Transverse colon (tissue), 4 donors: Measurements from ENCODE around the gene ZNF77. TPM values are rescaled to one million over a fixed set of nuclear protein-coding genes. Genes with fewer than 3 reads are reported as not detected.
"Not testable (repeated sequence)": the region's sequence is repeated elsewhere in the genome, so short reads cannot be mapped to it uniquely, and the experiment has no call there.

Experiments used
- DNase-seq: peaks from one replicate; pipeline ENCODE4 v3.0.0-alpha.2; 2019
- H3K27ac ChIP-seq, 4 donors: fragments of 200-600 bp; sonication (generic); 2 replicates each; pipeline ENCODE4 v1.5.1; 2016 to 2018; ENCODE audit warnings: inconsistent platforms in 4 of 4
- H3K27me3 ChIP-seq: fragments of 200-600 bp; sonication (generic); 2 replicates; pipeline ENCODE4 v1.5.1; 2017; ENCODE audit warnings: inconsistent platforms
- H3K36me3 ChIP-seq, 4 donors: fragments of 200-600 bp; sonication (generic); 2 replicates each; pipeline ENCODE4 v1.5.1; 2017 to 2019; ENCODE audit warnings: inconsistent platforms in 4 of 4
- H3K4me1 ChIP-seq, 4 donors: fragments of 200-600 bp; sonication (generic); 2 replicates each; pipeline ENCODE4 v1.5.1; 2017 to 2020; ENCODE audit warnings: inconsistent platforms in 4 of 4
- H3K4me3 ChIP-seq, 4 donors: fragments of 200-600 bp; sonication (generic); 1 replicate in 1 of 4; 2 replicates in 3 of 4; pipeline versions ENCODE4 v1.5.1 to v1.6.1; 2017 to 2019; ENCODE audit warnings: inconsistent platforms in 4 of 4
- H3K9me3 ChIP-seq, 2 donors: fragments of 200-600 bp; sonication (generic); 2 replicates each; pipeline ENCODE4 v1.5.1; 2017 to 2019; ENCODE audit warnings: inconsistent platforms in 2 of 2
- CTCF ChIP-seq, 5 experiments: fragments of 200-600 bp in 3 of 5; fragments of 450-650 bp in 2 of 5; sonication (generic) in 3 of 5; IDR thresholded peaks; 1 replicate in 2 of 5; 2 replicates in 3 of 5; pipeline ENCODE4 v1.5.1; 2016 to 2017; ENCODE audit warnings: antibody characterized with exemption in 5 of 5, inconsistent platforms in 3 of 5, mild to moderate bottlenecking in 2 of 5, moderate library complexity in 1 of 5
- EP300 ChIP-seq: sonication (generic); formaldehyde crosslinking; IDR thresholded peaks from one replicate; pipeline ENCODE4 v1.6.1; 2017; ENCODE audit warnings: antibody characterized with exemption, low read depth
- POLR2A ChIP-seq: fragments of 450-650 bp; IDR thresholded peaks from one replicate; pipeline ENCODE4 v1.6.1; 2016; ENCODE audit warnings: antibody characterized with exemption, mild to moderate bottlenecking, moderate library complexity
- POLR2AphosphoS5 ChIP-seq, 3 donors: sonication (generic); formaldehyde crosslinking; IDR thresholded peaks; one replicate each; pipeline ENCODE4 v1.6.1; 2016; ENCODE audit warnings: antibody characterized with exemption in 3 of 3
- WGBS, 2 donors: methylation state at CpG; one replicate each; pipeline ENCODE4 v1.1.5; 2018; ENCODE audit warnings: low coverage in 1 of 2; 5-methylcytosine and 5-hydroxymethylcytosine counted together
- in situ Hi-C, 4 donors: fragments of 200-750 bp; cut with MboI; loops; one replicate each; pipeline versions ENCODE4 v1.15.0 to v1.15.1; 2017; ENCODE audit warnings: low sequenced_read_pairs in 3 of 4, low pct_ligation_motif_present in 1 of 4, low pct_unique_long_range_greater_than_20kb in 1 of 4
- intact Hi-C: fragments of 100-400 bp; cut with DNase I; formaldehyde crosslinking; loops from one replicate; pipeline ENCODE4 v1.15.1; 2023; ENCODE audit warnings: low total_unique reads
- total RNA-seq, 4 donors: library from RNA; depleted of rRNA; stranded (reverse); fragments of >200 nt; gene quantifications; one replicate each; pipeline ENCODE4 v1.1.0, GENCODE V29; 2016

Gene ZNF77
- total RNA-seq, 4 donors from 2014 or later: 4.2 to 9.3 (median 5.1) TPM; not detected in 1

GRCh38 chr19:2902590-2903218 lies 42.1 kb downstream of the ZNF77 start:
- in situ Hi-C loops: no loop called here
- Histone ChIP-seq H3K4me1 (peaks cover 7 to 32% (median 12%) of the 10 kb centered on the region in 4 donors), H3K27me3 (no peaks in the 10 kb centered on the region), H3K27ac (peak overlapping the region; percentile 85 to 94 (median 90)), H3K9me3 (no peaks in the 10 kb centered on the region), H3K36me3 (no peaks in the 10 kb centered on the region), H3K4me3 (peak overlapping the region in 1 of 4 donors; percentile 30)
- 79 to 84% methylated on average over 3 to 13 of the region's 13 CpGs for WGBS, 2 donors
- TF ChIP-seq POLR2A (no peak), CTCF (IDR thresholded peaks at IDR 0.05) (no peak), EP300 (no peak), POLR2AphosphoS5 (IDR thresholded peaks at IDR 0.05) (no peak)
- DNase-seq: no peak
- intact Hi-C loops: no loop called here

GRCh38 chr19:2900296-2901252 lies 44.2 kb downstream of the ZNF77 start, which contains the start of gene ZNF57:
TSS of gene ZNF57 (plus strand) at chr19:2900928. CDS start at chr19:2901046, 118 bp downstream.
- WGBS, 2 donors: 0% methylated on average over 87 of the region's 100 CpGs; no CpG with 5 or more reads in 1 of the 2 donors
- H3K9me3 ChIP-seq: peaks cover 5 to 6% of the 10 kb centered on the region in 2 donors
- in situ Hi-C loops: no loop called here
- H3K27ac ChIP-seq: peak within 1 kb of the TSS; percentile 85 to 94 (median 90)
- H3K27me3 ChIP-seq: no peaks in the 10 kb centered on the region
- no peaks in the 10 kb centered on the region for H3K36me3 ChIP-seq
- intact Hi-C loops: no loop called here
- peak within 1 kb of the TSS; percentile 55 to 96 (median 73) for H3K4me3 ChIP-seq
- TF ChIP-seq POLR2AphosphoS5 (IDR thresholded peaks at IDR 0.05) (peak; percentile 81 to 96 (median 95)), EP300 (no peak), POLR2A (peak; percentile 94)
- DNase-seq: peak; percentile 100
- H3K4me1 ChIP-seq: peaks cover 7 to 30% (median 12%) of the 10 kb centered on the region in 4 donors

GRCh38 chr19:2896694-2897093 lies 48.1 kb downstream of the ZNF77 start:
- no peak overlapping the region for H3K4me3 ChIP-seq
- H3K36me3 ChIP-seq: no peaks in the 10 kb centered on the region
- 73 to 74% methylated on average over 6 to 8 of the region's 8 CpGs for WGBS, 2 donors
- in situ Hi-C loops (loop anchor here in 1 of 4 donors (25.0 kb wide), 1 partner anchor 234 kb away; no protein-coding TSS in a partner anchor), intact Hi-C loops (no loop called here)
- H3K4me1 ChIP-seq: peaks cover 0 to 8% (median 5%) of the 10 kb centered on the region in 4 donors
- no peaks in the 10 kb centered on the region for H3K27me3 ChIP-seq
- DNase-seq: no peak
- no peak overlapping the region for H3K27ac ChIP-seq
- H3K9me3 ChIP-seq: peaks cover 5 to 6% of the 10 kb centered on the region in 2 donors
- TF ChIP-seq POLR2A (no peak), EP300 (no peak), POLR2AphosphoS5 (IDR thresholded peaks at IDR 0.05) (no peak), CTCF (IDR thresholded peaks at IDR 0.05) (no peak)

- H3K9me3 ChIP-seq, H3K36me3 ChIP-seq, H3K4me1 ChIP-seq, H3K4me3 ChIP-seq, DNase-seq, H3K27me3 ChIP-seq, H3K27ac ChIP-seq: not testable (repeated sequence)
- intact Hi-C loops: loop anchor here (2.0 kb wide), 1 partner anchor 608 kb away; the partner anchor contains the start of gene PEAK3
- 40 to 69% methylated on average over 1 to 8 of the region's 8 CpGs for WGBS, 2 donors
- in situ Hi-C loops: loop anchor here in 1 of 4 donors (25.0 kb wide), 1 partner anchor 228 kb away; no protein-coding TSS in a partner anchor
Observed at GRCh38 chr19:2890531-2890930, 54.2 kb downstream of the ZNF77 start.
